Inflammatory macrophage (primary cell): ENCODE measurements around the gene SRP72.
"Not testable (repeated sequence)": the region's sequence is repeated elsewhere in the genome, so short reads cannot be mapped to it uniquely, and the experiment has no call there.

ENCODE experiments used
- DNase-seq, 2 donors: peaks; one replicate each; pipeline ENCODE4 v3.0.0-alpha.2; 2020 to 2022
- total RNA-seq, 18 experiments: gene quantifications; one replicate each; lab custom pipeline; 2026; ENCODE audit warnings: mixed read lengths in 6 of 18, inconsistent platforms in 2 of 18; lab: John Stamatoyannopoulos, UW

The SRP72 gene
- total RNA-seq = 60.9 to 161 (median 96.6) reads per million in 18 experiments

GRCh38 chr4:56467284-56468096 lies at the start of gene SRP72:
Gene SRP72 (plus strand): TSS chr4:56467617. CDS start chr4:56467636, 19 bp downstream.
- peak; percentile 82 to 88 for DNase-seq

GRCh38 chr4:56424176-56424575 lies 43.2 kb upstream of the SRP72 start:
- DNase-seq = no peak

- DNase-seq = peak; percentile 25 to 46
Measured at GRCh38 chr4:56424697-56425514, 42.5 kb upstream of the SRP72 start.

GRCh38 chr4:56425518-56425917 lies 41.9 kb upstream of the SRP72 start:
- no peak for DNase-seq

- no peak for DNase-seq
Measured at GRCh38 chr4:56426273-56426672, 41.1 kb upstream of the SRP72 start.

GRCh38 chr4:56427179-56427578 lies 40.2 kb upstream of the SRP72 start:
- peak in 1 of 2 donors; percentile 8 for DNase-seq

- no peak for DNase-seq
Measured at GRCh38 chr4:56430203-56430602, 37.2 kb upstream of the SRP72 start.

- DNase-seq = no peak
Measured at GRCh38 chr4:56433280-56433679, 34.1 kb upstream of the SRP72 start.

- DNase-seq = peak; percentile 30 to 39
Measured at GRCh38 chr4:56434599-56435139, 32.7 kb upstream of the SRP72 start.

GRCh38 chr4:56435140-56435926 lies 32.1 kb upstream of the SRP72 start, which contains the start of gene PPAT:
Gene PPAT (minus strand): TSS chr4:56435615. CDS start chr4:56435477, 138 bp downstream.
- peak; percentile 98 for DNase-seq

GRCh38 chr4:56438766-56439165 lies 28.7 kb upstream of the SRP72 start:
- no peak for DNase-seq

- DNase-seq = no peak
Measured at GRCh38 chr4:56440983-56441382, 26.4 kb upstream of the SRP72 start.

GRCh38 chr4:56444719-56445118 lies 22.7 kb upstream of the SRP72 start:
- no peak for DNase-seq

- DNase-seq = peak; percentile 5 to 7
Measured at GRCh38 chr4:56445699-56446098, 21.7 kb upstream of the SRP72 start.

GRCh38 chr4:56448301-56448700 lies 19.1 kb upstream of the SRP72 start:
- no peak for DNase-seq

GRCh38 chr4:56449475-56449874 lies 17.9 kb upstream of the SRP72 start:
- not testable (repeated sequence) for DNase-seq

- no peak for DNase-seq
Measured at GRCh38 chr4:56450342-56450741, 17.1 kb upstream of the SRP72 start.

- no peak for DNase-seq
Measured at GRCh38 chr4:56460085-56460484, 7.3 kb upstream of the SRP72 start.

GRCh38 chr4:56462157-56462556 lies 5.3 kb upstream of the SRP72 start:
- DNase-seq = no peak

- DNase-seq = no peak
Measured at GRCh38 chr4:56463711-56464110, 3.7 kb upstream of the SRP72 start.

- DNase-seq = no peak
Measured at GRCh38 chr4:56464581-56464980, 2.8 kb upstream of the SRP72 start.

- DNase-seq = no peak
Measured at GRCh38 chr4:56465599-56466295, 1.7 kb upstream of the SRP72 start.
